ENCODE results near the gene TBC1D2.
A peak's percentile ranks its signal among the peaks of the same experiment; 100 is the strongest.

The TBC1D2 gene

GRCh38 chr9:98159790-98160189 lies 95.7 kb downstream of the TBC1D2 start:
- no peak for DNase-seq

GRCh38 chr9:98159301-98159700 lies 96.1 kb downstream of the TBC1D2 start:
- no peak for DNase-seq

GRCh38 chr9:98158071-98158831 lies 97.2 kb downstream of the TBC1D2 start:
- DNase-seq, result peak in 1 of 5 experiments; percentile 55

GRCh38 chr9:98157372-98157771 lies 98.1 kb downstream of the TBC1D2 start:
- DNase-seq, result no peak

GRCh38 chr9:98154678-98155077 lies 100.8 kb downstream of the TBC1D2 start:
- no peak for DNase-seq

GRCh38 chr9:98152526-98152925 lies 102.9 kb downstream of the TBC1D2 start:
- DNase-seq, result no peak

GRCh38 chr9:98150721-98151120 lies 104.7 kb downstream of the TBC1D2 start:
- DNase-seq, result no peak

- DNase-seq, result no peak
Observed at GRCh38 chr9:98150164-98150563, 105.3 kb downstream of the TBC1D2 start.

GRCh38 chr9:98149422-98149821 lies 106.0 kb downstream of the TBC1D2 start:
- DNase-seq, result no peak
